ACC112 (cell line): ENCODE results near the gene PLPP4.

Experiments used
- H2AFZ ChIP-seq: fragments of 200-600 bp; sonication (generic); one replicate; pipeline ENCODE4 v1.6.0; 2017; ENCODE audit warnings: antibody characterized with exemption, low read length; ENCODE audit not compliant: unreplicated experiment
- H3K27ac ChIP-seq: fragments of 200-600 bp; sonication (generic); 2 replicates; pipeline ENCODE4 v1.5.1; 2014; ENCODE audit warnings: low read depth, mild to moderate bottlenecking, antibody characterized with exemption, low read length, moderate library complexity
- H3K27me3 ChIP-seq: fragments of 200-600 bp; sonication (generic); 2 replicates; pipeline ENCODE4 v1.6.1; 2014; ENCODE audit warnings: mild to moderate bottlenecking, antibody characterized with exemption, low read length, moderate library complexity, mixed read lengths; ENCODE audit not compliant: insufficient read depth
- H3K36me3 ChIP-seq: fragments of 200-600 bp; sonication (generic); 2 replicates; pipeline ENCODE4 v1.6.1; 2016; ENCODE audit warnings: mild to moderate bottlenecking, antibody characterized with exemption, low read length, moderate library complexity, mixed read lengths; ENCODE audit not compliant: insufficient read depth
- H3K4me1 ChIP-seq: fragments of 200-600 bp; sonication (generic); one replicate; pipeline ENCODE4 v1.6.1; 2016; ENCODE audit warnings: low read length, mixed read lengths; ENCODE audit not compliant: insufficient read depth, unreplicated experiment, control insufficient read depth
- H3K4me3 ChIP-seq: fragments of 200-600 bp; sonication (generic); 2 replicates; pipeline ENCODE4 v1.5.1; 2014; ENCODE audit warnings: mild to moderate bottlenecking, low read depth, low read length
- H3K79me2 ChIP-seq: fragments of 200-600 bp; sonication (generic); one replicate; pipeline ENCODE4 v1.6.0; 2016; ENCODE audit warnings: low read length; ENCODE audit not compliant: control insufficient read depth, unreplicated experiment, insufficient read depth

Gene PLPP4

GRCh38 chr10:120515741-120516140 lies 58.7 kb downstream of the PLPP4 start:
- no peak overlapping the region for H2AFZ ChIP-seq
- H3K36me3 ChIP-seq = no peaks in the 10 kb centered on the region
- no peaks in the 10 kb centered on the region for H3K79me2 ChIP-seq
- no peaks in the 10 kb centered on the region for H3K4me1 ChIP-seq
- no peak overlapping the region for H3K27ac ChIP-seq
- no peaks in the 10 kb centered on the region for H3K27me3 ChIP-seq
- H3K4me3 ChIP-seq = no peak overlapping the region

DNA sequence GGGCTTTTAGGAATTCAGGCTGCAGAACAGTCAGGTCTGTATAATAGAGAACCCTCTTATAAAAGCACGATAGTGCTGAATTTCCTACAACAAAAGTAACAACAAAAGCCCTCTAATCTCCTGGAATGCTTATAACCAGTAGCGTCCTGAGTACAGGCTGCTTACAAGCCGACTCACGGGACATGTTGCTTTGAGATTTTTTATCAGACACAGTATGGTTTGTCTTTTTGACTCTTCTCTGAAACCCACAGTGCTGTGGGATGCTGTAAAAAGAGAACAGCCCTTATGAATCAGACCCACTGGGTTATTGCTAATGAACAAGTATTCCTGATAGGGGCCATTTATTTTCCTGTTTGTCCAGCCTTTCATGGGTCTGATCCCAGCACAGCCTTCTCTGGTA lies 59.4 kb downstream of the PLPP4 start:
- H3K4me1 ChIP-seq = no peaks in the 10 kb centered on the region
- H3K27ac ChIP-seq = no peak overlapping the region
- H3K36me3 ChIP-seq = no peaks in the 10 kb centered on the region
- no peaks in the 10 kb centered on the region for H3K79me2 ChIP-seq
- no peak overlapping the region for H3K4me3 ChIP-seq
- H3K27me3 ChIP-seq = no peaks in the 10 kb centered on the region
- H2AFZ ChIP-seq = no peak overlapping the region

- no peaks in the 10 kb centered on the region for H3K79me2 ChIP-seq
- H3K4me3 ChIP-seq = no peak overlapping the region
- H3K27ac ChIP-seq = no peak overlapping the region
- H3K27me3 ChIP-seq = no peaks in the 10 kb centered on the region
- H3K36me3 ChIP-seq = no peaks in the 10 kb centered on the region
- H3K4me1 ChIP-seq = no peaks in the 10 kb centered on the region
- no peak overlapping the region for H2AFZ ChIP-seq
These were observed 60.2 kb downstream of the PLPP4 start for GRCh38 chr10:120517196-120517595.

DNA sequence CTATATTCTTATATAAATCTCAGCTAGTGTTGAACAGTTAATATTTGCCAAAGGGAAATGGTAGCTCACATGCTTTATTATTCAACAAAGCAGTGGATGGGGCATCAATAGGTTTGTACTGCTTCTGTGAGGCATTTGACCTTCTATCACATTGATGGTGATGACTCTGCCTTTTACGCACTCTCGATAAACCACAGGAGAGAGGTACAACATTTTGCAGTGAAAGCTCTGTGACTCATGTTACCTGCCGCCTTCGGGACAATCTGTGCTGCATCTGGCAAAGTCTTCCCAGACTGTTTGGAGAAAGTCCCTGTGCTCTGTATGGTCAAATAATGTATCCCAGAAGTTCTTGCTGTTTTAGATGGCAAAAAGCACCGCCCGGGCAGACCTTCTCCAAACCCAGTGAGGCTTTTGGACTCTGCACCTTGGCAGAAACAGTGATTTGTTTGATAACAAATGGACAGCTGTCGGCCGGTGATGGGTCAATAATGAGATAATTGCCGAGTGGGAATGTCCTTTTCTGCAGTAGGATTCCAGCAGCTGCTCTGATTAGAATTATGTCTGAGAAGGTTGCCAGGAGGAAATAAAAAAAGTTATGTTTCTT lies 61.0 kb downstream of the PLPP4 start:
- H3K4me1 ChIP-seq = no peaks in the 10 kb centered on the region
- no peak overlapping the region for H2AFZ ChIP-seq
- no peaks in the 10 kb centered on the region for H3K79me2 ChIP-seq
- H3K4me3 ChIP-seq = no peak overlapping the region
- H3K27ac ChIP-seq = no peak overlapping the region
- H3K36me3 ChIP-seq = no peaks in the 10 kb centered on the region
- H3K27me3 ChIP-seq = no peaks in the 10 kb centered on the region

GRCh38 chr10:120521880-120522279 lies 64.9 kb downstream of the PLPP4 start:
- Histone ChIP-seq H3K4me3 (no peak overlapping the region), H3K79me2 (no peaks in the 10 kb centered on the region), H2AFZ (no peak overlapping the region), H3K27ac (no peak overlapping the region), H3K4me1 (no peaks in the 10 kb centered on the region), H3K36me3 (no peaks in the 10 kb centered on the region), H3K27me3 (no peaks in the 10 kb centered on the region)

GRCh38 chr10:120527691-120528090 lies 70.7 kb downstream of the PLPP4 start:
- H3K79me2 ChIP-seq = no peaks in the 10 kb centered on the region
- H3K36me3 ChIP-seq = no peaks in the 10 kb centered on the region

GRCh38 chr10:120530699-120531098 lies 73.7 kb downstream of the PLPP4 start:
- H3K27ac ChIP-seq = no peak overlapping the region
- no peaks in the 10 kb centered on the region for H3K27me3 ChIP-seq
- H3K36me3 ChIP-seq = no peaks in the 10 kb centered on the region
- no peaks in the 10 kb centered on the region for H3K79me2 ChIP-seq
- H3K4me3 ChIP-seq = no peak overlapping the region
- H2AFZ ChIP-seq = no peak overlapping the region
- H3K4me1 ChIP-seq = no peaks in the 10 kb centered on the region

More at GRCh38 chr10:120527691-120528090, 70.7 kb downstream of the PLPP4 start:
- no peak overlapping the region for H3K4me3 ChIP-seq
- no peaks in the 10 kb centered on the region for H3K27me3 ChIP-seq
- no peaks in the 10 kb centered on the region for H3K4me1 ChIP-seq
- no peak overlapping the region for H2AFZ ChIP-seq
- no peak overlapping the region for H3K27ac ChIP-seq

DNA sequence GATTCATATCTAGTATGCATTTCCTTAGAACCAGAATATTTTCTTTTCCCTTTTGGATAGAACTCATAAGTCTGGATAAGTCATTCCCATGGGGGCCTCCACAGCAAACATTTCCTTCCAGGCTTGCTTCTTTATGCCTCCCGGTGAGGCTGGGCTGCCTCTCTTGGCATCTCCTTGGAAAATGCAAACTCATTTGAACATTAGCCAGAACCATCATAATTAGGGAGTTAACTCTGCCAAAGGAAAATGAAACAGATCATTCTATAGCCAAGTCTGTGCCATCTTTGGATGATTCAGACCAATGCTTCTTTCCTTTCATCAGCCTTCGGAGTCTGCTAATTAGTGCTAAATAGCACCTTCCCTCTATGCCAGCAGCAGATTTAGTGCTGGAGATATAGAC lies 81.1 kb downstream of the PLPP4 start:
- Histone ChIP-seq H3K27ac (no peak overlapping the region), H3K27me3 (no peaks in the 10 kb centered on the region), H3K4me3 (no peak overlapping the region), H2AFZ (no peak overlapping the region), H3K36me3 (no peaks in the 10 kb centered on the region), H3K4me1 (no peaks in the 10 kb centered on the region), H3K79me2 (no peaks in the 10 kb centered on the region)

GRCh38 chr10:120539076-120539475 lies 82.0 kb downstream of the PLPP4 start:
- H2AFZ ChIP-seq = no peak overlapping the region
- H3K27me3 ChIP-seq = no peaks in the 10 kb centered on the region
- no peaks in the 10 kb centered on the region for H3K4me1 ChIP-seq
- no peak overlapping the region for H3K4me3 ChIP-seq
- H3K27ac ChIP-seq = no peak overlapping the region
- H3K79me2 ChIP-seq = no peaks in the 10 kb centered on the region
- H3K36me3 ChIP-seq = no peaks in the 10 kb centered on the region

GRCh38 chr10:120540486-120540885 lies 83.5 kb downstream of the PLPP4 start:
- H3K27me3 ChIP-seq = no peaks in the 10 kb centered on the region
- no peaks in the 10 kb centered on the region for H3K4me1 ChIP-seq
- no peak overlapping the region for H3K4me3 ChIP-seq
- no peak overlapping the region for H2AFZ ChIP-seq
- H3K27ac ChIP-seq = no peak overlapping the region
- no peaks in the 10 kb centered on the region for H3K79me2 ChIP-seq
- H3K36me3 ChIP-seq = no peaks in the 10 kb centered on the region

DNA sequence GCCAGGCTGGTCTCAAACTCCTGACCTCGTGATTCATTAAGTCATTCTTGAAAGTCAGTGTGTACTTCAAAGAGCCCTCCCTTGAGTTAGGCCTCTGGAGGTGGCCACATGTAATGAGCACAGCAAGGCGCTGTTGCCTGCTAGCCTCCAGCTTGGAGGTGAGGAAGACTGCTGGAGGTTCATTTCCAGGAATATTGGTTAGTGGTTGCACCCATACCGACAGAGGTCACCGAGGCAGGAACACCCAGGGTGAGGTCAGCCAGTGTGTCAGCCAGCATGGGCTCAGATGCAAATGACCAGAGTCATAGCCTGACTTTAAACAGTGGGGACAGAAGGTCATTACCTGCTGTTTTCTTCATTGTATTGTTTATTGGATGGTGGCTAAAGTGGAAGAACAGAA lies 85.0 kb downstream of the PLPP4 start:
- Histone ChIP-seq H3K27me3 (no peaks in the 10 kb centered on the region), H3K4me1 (no peaks in the 10 kb centered on the region), H3K27ac (no peak overlapping the region), H3K36me3 (no peaks in the 10 kb centered on the region), H2AFZ (no peak overlapping the region), H3K79me2 (no peaks in the 10 kb centered on the region), H3K4me3 (no peak overlapping the region)
